H9 (cell line): ENCODE data around the gene HOXC11. TPM values are rescaled to one million over a fixed set of nuclear protein-coding genes. Genes with fewer than 3 reads are reported as not detected.

Experiments
- DNase-seq: peaks from one replicate; pipeline ENCODE4 v3.0.0-alpha.2; 2017
- H2AFZ ChIP-seq: one replicate; pipeline ENCODE4 v1.6.1; 2013; ENCODE audit warnings: mild to moderate bottlenecking, low read length, control low read depth, moderate library complexity
- H2AK5ac ChIP-seq: 2 replicates; pipeline ENCODE4 v1.6.1; 2013; ENCODE audit warnings: low read length, control low read depth, mixed read lengths; ENCODE audit not compliant: insufficient read length
- H2BK120ac ChIP-seq: one replicate; pipeline ENCODE4 v1.6.1; 2013; ENCODE audit warnings: low read depth, mild to moderate bottlenecking, low read length, control low read depth, inconsistent platforms; ENCODE audit not compliant: poor library complexity, severe bottlenecking
- H2BK12ac ChIP-seq: 2 replicates; pipeline ENCODE4 v1.6.1; 2013; ENCODE audit warnings: low read length, control low read depth, mixed read lengths, low read depth; ENCODE audit not compliant: insufficient read length
- H2BK15ac ChIP-seq: 2 replicates; pipeline ENCODE4 v1.6.1; 2013; ENCODE audit warnings: low read depth, low read length, control low read depth
- H2BK20ac ChIP-seq: one replicate; pipeline ENCODE4 v1.6.1; 2013; ENCODE audit warnings: low read depth, mild to moderate bottlenecking, low read length, control low read depth, inconsistent platforms; ENCODE audit not compliant: poor library complexity, severe bottlenecking
- H2BK5ac ChIP-seq: 2 replicates; pipeline ENCODE4 v1.6.1; 2013; ENCODE audit warnings: low read length, control low read depth, mixed read lengths; ENCODE audit not compliant: insufficient read length
- H3K14ac ChIP-seq: 2 replicates; pipeline ENCODE4 v1.6.1; 2013; ENCODE audit warnings: low read length, control low read depth; ENCODE audit not compliant: insufficient read depth
- H3K18ac ChIP-seq: 2 replicates; pipeline ENCODE4 v1.6.1; 2013; ENCODE audit warnings: low read depth, mild to moderate bottlenecking, mixed read lengths, low read length, control low read depth; ENCODE audit not compliant: insufficient read length
- H3K23ac ChIP-seq: 2 replicates; pipeline ENCODE4 v1.6.1; 2013; ENCODE audit warnings: low read length, control low read depth, mixed read lengths, low read depth; ENCODE audit not compliant: insufficient read length
- H3K23me2 ChIP-seq: 2 replicates; pipeline ENCODE4 v1.6.1; 2013; ENCODE audit warnings: low read depth, mild to moderate bottlenecking, mixed read lengths, low read length, control low read depth; ENCODE audit not compliant: insufficient read length, poor library complexity, severe bottlenecking
- H3K27ac ChIP-seq: 2 replicates; pipeline ENCODE4 v1.5.1; 2013; ENCODE audit warnings: low read length, control low read depth, mixed read lengths, low read depth; ENCODE audit not compliant: insufficient read length
- H3K27me3 ChIP-seq: 2 replicates; pipeline ENCODE4 v1.6.1; 2013; ENCODE audit warnings: low read length, control low read depth, inconsistent platforms; ENCODE audit not compliant: insufficient read depth
- H3K4ac ChIP-seq: 2 replicates; pipeline ENCODE4 v1.6.1; 2013; ENCODE audit warnings: low read depth, mild to moderate bottlenecking, control low read depth, inconsistent platforms, low read length, moderate library complexity
- H3K4me1 ChIP-seq: 2 replicates; pipeline ENCODE4 v1.6.1; 2013; ENCODE audit warnings: low read length, control low read depth, inconsistent platforms; ENCODE audit not compliant: insufficient read depth
- H3K4me2 ChIP-seq: 2 replicates; pipeline ENCODE4 v1.6.1; 2013; ENCODE audit warnings: low read length, control low read depth, mixed read lengths; ENCODE audit not compliant: insufficient read length, insufficient read depth
- H3K56ac ChIP-seq: 2 replicates; pipeline ENCODE4 v1.6.1; 2013; ENCODE audit warnings: low read depth, mild to moderate bottlenecking, mixed read lengths, low read length, control low read depth; ENCODE audit not compliant: insufficient read length
- H3K79me1 ChIP-seq: 2 replicates; pipeline ENCODE4 v1.6.1; 2013; ENCODE audit warnings: low read depth, mild to moderate bottlenecking, moderate library complexity, low read length, control low read depth, inconsistent platforms; ENCODE audit not compliant: insufficient read depth, poor library complexity, severe bottlenecking
- H3K79me2 ChIP-seq: 2 replicates; pipeline ENCODE4 v1.6.1; 2013; ENCODE audit warnings: low read length, control low read depth, inconsistent platforms; ENCODE audit not compliant: insufficient read depth
- H3K9ac ChIP-seq: 2 replicates; pipeline ENCODE4 v1.6.1; 2013; ENCODE audit warnings: low read length, control low read depth, mixed read lengths; ENCODE audit not compliant: insufficient read length; ENCODE audit errors: extremely low read depth
- H3K9me3 ChIP-seq: one replicate; pipeline ENCODE4 v1.6.1; 2013; ENCODE audit warnings: low read depth, low read length, inconsistent platforms; ENCODE audit not compliant: control insufficient read depth
- H3T11ph ChIP-seq: one replicate; pipeline ENCODE4 v1.6.1; 2013; ENCODE audit warnings: mild to moderate bottlenecking, low read length, control low read depth, inconsistent platforms
- H4K20me1 ChIP-seq: one replicate; pipeline ENCODE4 v1.6.1; 2013; ENCODE audit not compliant: control insufficient read depth, insufficient read length, insufficient read depth
- H4K5ac ChIP-seq: 2 replicates; pipeline ENCODE4 v1.6.1; 2013; ENCODE audit warnings: low read depth, mild to moderate bottlenecking, mixed read lengths, low read length, control low read depth; ENCODE audit not compliant: insufficient read length
- H4K8ac ChIP-seq: replicated peaks from 2 replicates; pipeline ENCODE4 v1.6.1; 2013; ENCODE audit warnings: low read length, control low read depth, mixed read lengths, low read depth; ENCODE audit not compliant: insufficient read length
- H4K91ac ChIP-seq: 2 replicates; pipeline ENCODE4 v1.6.1; 2013; ENCODE audit warnings: low read depth, mild to moderate bottlenecking, moderate library complexity, mixed read lengths, low read length, control low read depth; ENCODE audit not compliant: insufficient read length
- H3K27ac Mint-ChIP-seq, 3 experiments: 2 replicates in 2 of 3; 3 replicates in 1 of 3; pipeline ENCODE4 v1.8.0; 2020 to 2021; ENCODE audit warnings: mixed read lengths in 3 of 3, mild to moderate bottlenecking in 1 of 3, moderate library complexity in 1 of 3
- H3K27me3 Mint-ChIP-seq: 2 replicates; pipeline ENCODE4 v1.8.0; 2021; ENCODE audit warnings: low read depth, mild to moderate bottlenecking, moderate library complexity, mixed read lengths
- H3K36me3 Mint-ChIP-seq, 3 experiments: 2 replicates in 2 of 3; 3 replicates in 1 of 3; pipeline ENCODE4 v1.8.0; 2020 to 2021; ENCODE audit warnings: low read depth in 3 of 3, mixed read lengths in 3 of 3; ENCODE audit not compliant: insufficient read depth in 1 of 3
- H3K4me1 Mint-ChIP-seq, 2 experiments: 2 replicates each; pipeline ENCODE4 v1.8.0; 2020; ENCODE audit warnings: mixed read lengths in 2 of 2
- H3K4me3 Mint-ChIP-seq, 2 experiments: 2 replicates in 1 of 2; 3 replicates in 1 of 2; pipeline ENCODE4 v1.8.0; 2020 to 2021; ENCODE audit warnings: mild to moderate bottlenecking in 2 of 2, mixed read lengths in 2 of 2, moderate library complexity in 1 of 2
- H3K9me3 Mint-ChIP-seq, 2 experiments: 2 replicates in 1 of 2; 3 replicates in 1 of 2; pipeline ENCODE4 v1.8.0; 2020; ENCODE audit warnings: mild to moderate bottlenecking in 2 of 2, mixed read lengths in 2 of 2, moderate library complexity in 1 of 2
- WGBS: extraction: QIAGEN DNeasy Blood & Tissue Kit; methylation state at CpG from one replicate; pipeline ENCODE4 v1.1.7; 2013; ENCODE audit warnings: missing lambda C conversion rate, low lambda C conversion rate, mixed read lengths; ENCODE audit not compliant: insufficient read length; ENCODE audit errors: extremely low coverage; 5-methylcytosine and 5-hydroxymethylcytosine counted together
- total RNA-seq: library from RNA; stranded (reverse); gene quantifications from 2 replicates; pipeline ENCODE4 v1.2.1, GENCODE V29; 2021
- TF ChIP-seq, protein P1 (sequence below): fragments of 200-600 bp; sonication (generic); conservative IDR thresholded peaks from 3 replicates; pipeline ENCODE4 v1.8.0; 2021; ENCODE audit warnings: antibody characterized with exemption, mild to moderate bottlenecking

The HOXC11 gene
- total RNA-seq, 1 experiment from 2014 or later: not detected

GRCh38 chr12:53980104-53980801 lies 7.3 kb downstream of the HOXC11 start:
- Histone ChIP-seq H4K20me1 (no peaks in the 10 kb centered on the region), H3K23ac (no peak overlapping the region), H3K4me2 (no peak overlapping the region), H3K4ac (no peak overlapping the region), H2BK120ac (no peak overlapping the region), H3T11ph (no peak overlapping the region), H3K4me1 (no peaks in the 10 kb centered on the region), H4K91ac (no peak overlapping the region), H2AK5ac (no peak overlapping the region), H2BK15ac (no peak overlapping the region), H3K9me3 (no peaks in the 10 kb centered on the region), H2BK5ac (no peak overlapping the region), H2AFZ (no peak overlapping the region), H2BK20ac (no peak overlapping the region), H4K8ac (no peak overlapping the region), H3K27ac (no peak overlapping the region), H3K56ac (no peak overlapping the region), H3K79me2 (no peaks in the 10 kb centered on the region), H3K14ac (no peak overlapping the region), H3K23me2 (no peaks in the 10 kb centered on the region), H3K9ac (no peak overlapping the region), H3K27me3 (peaks cover 94% of the 10 kb centered on the region), H3K79me1 (no peaks in the 10 kb centered on the region), H2BK12ac (no peak overlapping the region), H3K18ac (no peak overlapping the region), H4K5ac (no peak overlapping the region)
- DNase-seq: no peak
- Mint-ChIP-seq H3K4me1 (peaks cover 6 to 14% of the 10 kb centered on the region in 2 experiments), H3K4me3 (no peak overlapping the region), H3K36me3 (peaks cover 0 to 2% (median 2%) of the 10 kb centered on the region in 3 experiments; a peak in 3 of 7 replicates), H3K27me3 (peaks cover 100% of the 10 kb centered on the region), H3K9me3 (peaks cover 12 to 15% of the 10 kb centered on the region in 2 experiments; a peak in 4 of 5 replicates), H3K27ac (no peak overlapping the region)
- TF ChIP-seq, protein P1, sequence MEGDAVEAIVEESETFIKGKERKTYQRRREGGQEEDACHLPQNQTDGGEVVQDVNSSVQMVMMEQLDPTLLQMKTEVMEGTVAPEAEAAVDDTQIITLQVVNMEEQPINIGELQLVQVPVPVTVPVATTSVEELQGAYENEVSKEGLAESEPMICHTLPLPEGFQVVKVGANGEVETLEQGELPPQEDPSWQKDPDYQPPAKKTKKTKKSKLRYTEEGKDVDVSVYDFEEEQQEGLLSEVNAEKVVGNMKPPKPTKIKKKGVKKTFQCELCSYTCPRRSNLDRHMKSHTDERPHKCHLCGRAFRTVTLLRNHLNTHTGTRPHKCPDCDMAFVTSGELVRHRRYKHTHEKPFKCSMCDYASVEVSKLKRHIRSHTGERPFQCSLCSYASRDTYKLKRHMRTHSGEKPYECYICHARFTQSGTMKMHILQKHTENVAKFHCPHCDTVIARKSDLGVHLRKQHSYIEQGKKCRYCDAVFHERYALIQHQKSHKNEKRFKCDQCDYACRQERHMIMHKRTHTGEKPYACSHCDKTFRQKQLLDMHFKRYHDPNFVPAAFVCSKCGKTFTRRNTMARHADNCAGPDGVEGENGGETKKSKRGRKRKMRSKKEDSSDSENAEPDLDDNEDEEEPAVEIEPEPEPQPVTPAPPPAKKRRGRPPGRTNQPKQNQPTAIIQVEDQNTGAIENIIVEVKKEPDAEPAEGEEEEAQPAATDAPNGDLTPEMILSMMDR: no peak
- no CpG with 5 or more reads among the region's 7 CpGs for WGBS
